Measurements from ENCODE around the gene OR4K13. TPM values are rescaled to one million over a fixed set of nuclear protein-coding genes. Genes with fewer than 3 reads are reported as not detected.

OR4K13 gene
- total RNA-seq, 4 donors from 2014 or later, result not detected

DNA sequence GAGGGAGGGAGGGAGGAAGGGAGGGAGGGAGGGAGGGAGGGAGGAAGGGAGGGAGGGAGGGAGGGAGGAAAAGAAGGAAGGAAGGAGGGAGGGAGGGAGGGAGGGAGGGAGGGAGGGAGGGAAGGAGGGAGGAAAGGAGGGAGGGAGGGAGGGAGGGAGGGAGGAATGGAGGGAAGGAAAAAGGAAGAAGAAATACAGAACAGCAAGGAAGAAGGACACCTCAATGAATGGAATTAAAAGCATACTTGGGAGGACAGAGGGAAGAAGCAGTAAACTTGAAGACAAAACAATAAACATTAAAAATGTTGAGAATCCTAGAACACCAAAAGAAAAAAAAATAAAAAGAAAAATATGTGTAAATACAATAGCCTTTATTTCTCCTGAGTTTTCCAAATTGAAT lies 27.7 kb downstream of the OR4K13 start:
- ATAC-seq (ENCODE audit: low FRiP score) (no peak), DNase-seq (ENCODE audit: low spot score) (no peak)
- TF ChIP-seq, protein P1, sequence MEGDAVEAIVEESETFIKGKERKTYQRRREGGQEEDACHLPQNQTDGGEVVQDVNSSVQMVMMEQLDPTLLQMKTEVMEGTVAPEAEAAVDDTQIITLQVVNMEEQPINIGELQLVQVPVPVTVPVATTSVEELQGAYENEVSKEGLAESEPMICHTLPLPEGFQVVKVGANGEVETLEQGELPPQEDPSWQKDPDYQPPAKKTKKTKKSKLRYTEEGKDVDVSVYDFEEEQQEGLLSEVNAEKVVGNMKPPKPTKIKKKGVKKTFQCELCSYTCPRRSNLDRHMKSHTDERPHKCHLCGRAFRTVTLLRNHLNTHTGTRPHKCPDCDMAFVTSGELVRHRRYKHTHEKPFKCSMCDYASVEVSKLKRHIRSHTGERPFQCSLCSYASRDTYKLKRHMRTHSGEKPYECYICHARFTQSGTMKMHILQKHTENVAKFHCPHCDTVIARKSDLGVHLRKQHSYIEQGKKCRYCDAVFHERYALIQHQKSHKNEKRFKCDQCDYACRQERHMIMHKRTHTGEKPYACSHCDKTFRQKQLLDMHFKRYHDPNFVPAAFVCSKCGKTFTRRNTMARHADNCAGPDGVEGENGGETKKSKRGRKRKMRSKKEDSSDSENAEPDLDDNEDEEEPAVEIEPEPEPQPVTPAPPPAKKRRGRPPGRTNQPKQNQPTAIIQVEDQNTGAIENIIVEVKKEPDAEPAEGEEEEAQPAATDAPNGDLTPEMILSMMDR (IDR thresholded peaks at IDR 0.05), result no peak

DNA sequence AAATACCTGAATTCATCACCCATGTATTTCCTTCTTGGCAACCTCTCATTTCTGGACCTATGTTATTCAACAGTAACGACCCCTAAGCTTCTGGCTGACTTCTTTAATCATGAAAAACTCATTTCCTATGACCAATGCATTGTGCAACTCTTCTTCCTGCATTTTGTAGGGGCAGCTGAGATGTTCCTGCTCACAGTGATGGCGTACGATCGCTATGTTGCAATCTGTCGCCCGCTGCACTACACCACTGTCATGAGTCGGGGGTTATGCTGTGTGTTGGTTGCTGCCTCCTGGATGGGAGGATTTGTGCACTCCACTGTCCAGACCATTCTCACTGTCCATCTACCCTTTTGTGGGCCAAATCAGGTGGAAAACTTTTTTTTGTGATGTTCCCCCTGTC lies 33.5 kb downstream of the OR4K13 start:
- TF ChIP-seq, protein P1 (IDR thresholded peaks at IDR 0.05), result no peak
- ATAC-seq (ENCODE audit: low FRiP score) (no peak), DNase-seq (ENCODE audit: low spot score) (no peak)

DNA sequence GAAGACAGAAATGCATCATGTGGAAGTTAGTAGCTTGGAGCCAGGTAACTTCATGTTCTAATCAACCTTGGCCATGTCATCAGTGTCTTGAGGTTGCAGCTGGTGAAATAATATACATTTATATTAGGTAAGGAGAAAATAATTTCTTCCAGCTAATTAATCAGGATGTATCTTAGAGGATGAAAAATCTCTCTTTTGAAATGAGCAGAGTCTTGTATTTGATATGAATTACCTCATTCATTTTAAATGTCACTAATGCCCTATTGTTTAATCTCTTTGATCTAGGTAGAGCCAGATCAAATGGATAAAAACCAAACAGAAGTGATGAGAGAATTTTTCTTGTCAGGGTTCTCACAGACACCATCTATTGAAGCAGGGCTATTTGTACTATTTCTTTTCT lies 34.0 kb downstream of the OR4K13 start, which contains the start of gene OR4Q2:
TSS of gene OR4Q2 (plus strand) at position 301 of the 400 bp plus-strand sequence.
- TF ChIP-seq, protein P1 (IDR thresholded peaks at IDR 0.05), result no peak
- no peak for ATAC-seq (ENCODE audit: low FRiP score)
- no peak for DNase-seq (ENCODE audit: low spot score)

- TF ChIP-seq, protein P1 (IDR thresholded peaks at IDR 0.05), result no peak
- ATAC-seq (ENCODE audit: low FRiP score) (no peak), DNase-seq (ENCODE audit: low spot score) (no peak)
These were observed 42.4 kb downstream of the OR4K13 start for GRCh38 chr14:19993438-19993837.

Other genes with a start within 250 kb of the OR4K13 start
- under 1 TPM in 1 of 4 donors, not detected in 3; 0.09 TPM for gene OR4N2, start 232.3 kb downstream of the OR4K13 start, total RNA-seq
- not detected for gene OR4K2, start 160.9 kb downstream of the OR4K13 start, total RNA-seq
- not detected for gene OR4K5, start 115.4 kb downstream of the OR4K13 start, total RNA-seq
- gene OR4K1, start 105.1 kb downstream of the OR4K13 start, total RNA-seq, result not detected
- gene OR4K15, start 60.4 kb downstream of the OR4K13 start, total RNA-seq, result not detected
- not detected for gene OR4Q2, start 33.9 kb downstream of the OR4K13 start, total RNA-seq
- not detected for gene OR4K14, start 16.7 kb downstream of the OR4K13 start, total RNA-seq
- gene OR4L1, start 24.0 kb upstream of the OR4K13 start, total RNA-seq, result not detected
- not detected for gene OR4K17, start 74.7 kb upstream of the OR4K13 start, total RNA-seq
- not detected for gene OR4N5, start 102.8 kb upstream of the OR4K13 start, total RNA-seq
- not detected for gene OR11G2, start 154.9 kb upstream of the OR4K13 start, total RNA-seq
- not detected for gene OR11H6, start 187.7 kb upstream of the OR4K13 start, total RNA-seq
- not detected for gene OR11H7, start 192.9 kb upstream of the OR4K13 start, total RNA-seq
- gene OR11H4, start 203.2 kb upstream of the OR4K13 start, total RNA-seq, result not detected